ENCODE results near the gene PTDSS2. TPM values are rescaled to one million over a fixed set of nuclear protein-coding genes. Genes with fewer than 3 reads are reported as not detected.

Gene PTDSS2
- total RNA-seq, 1 experiment from 2014 or later: 49.5 TPM

DNA sequence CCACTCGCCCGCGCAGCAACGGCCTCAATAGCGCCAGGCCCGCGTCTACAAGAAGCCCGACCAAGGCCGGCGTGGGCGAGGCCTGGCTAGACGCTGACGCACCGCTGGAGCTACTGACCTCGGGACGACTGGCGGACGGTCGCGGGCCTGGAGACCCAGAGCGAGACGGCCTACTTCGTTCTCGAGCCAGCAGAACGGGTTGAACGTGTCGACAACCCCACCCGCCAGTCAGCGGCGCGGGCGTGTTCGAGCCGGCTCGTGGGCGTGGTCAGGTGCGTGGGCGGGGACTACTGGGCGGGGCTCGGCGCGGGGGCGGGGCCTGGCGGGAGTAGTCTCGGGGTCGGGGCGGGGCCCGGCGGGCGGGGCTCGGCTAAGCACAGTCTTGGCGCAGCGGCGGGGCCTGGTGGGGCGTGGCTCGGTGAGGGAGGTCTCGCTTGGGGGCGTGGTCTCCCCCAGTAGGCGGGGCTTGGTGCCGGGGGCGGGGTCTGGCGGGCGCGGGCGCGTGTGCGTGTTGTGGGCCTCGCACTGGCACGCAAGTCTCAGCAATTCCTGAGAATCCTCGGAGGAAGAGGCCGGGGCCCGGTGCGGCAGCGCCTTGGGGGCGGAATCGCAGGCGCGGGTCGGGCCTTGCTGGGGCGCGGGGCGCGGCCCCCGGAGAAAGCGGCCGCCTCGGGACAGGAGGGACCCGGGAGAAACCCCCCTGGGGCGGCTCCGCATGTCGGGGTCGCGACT lies 57.1 kb downstream of the PTDSS2 start, which contains the start of gene RNH1 (continued):
- TF ChIP-seq ZNF425 (CRISPR knock-in tag; conservative IDR thresholded peaks at IDR 0.05) (no peak), ATF1 (CRISPR knock-in tag; IDR thresholded peaks at IDR 0.05) (0 out of 2 replicates have a peak, but pooled peaks have one; percentile 51), NR1H2 (CRISPR knock-in tag; IDR thresholded peaks at IDR 0.05) (no peak), ELF4 (CRISPR knock-in tag; IDR thresholded peaks at IDR 0.05; ENCODE audit: low read depth) (no peak), KAT7 (CRISPR knock-in tag; IDR thresholded peaks at IDR 0.05; ENCODE audit: borderline replicate concordance) (no peak), JUN (CRISPR knock-in tag; IDR thresholded peaks at IDR 0.05) (no peak), ZNF416 (CRISPR knock-in tag; IDR thresholded peaks at IDR 0.05) (no peak), CREB1 (CRISPR knock-in tag; IDR thresholded peaks at IDR 0.05) (no peak), STAT6 (CRISPR knock-in tag; conservative IDR thresholded peaks at IDR 0.05; ENCODE audit: low read depth) (no peak), MYBL2 (CRISPR knock-in tag; IDR thresholded peaks at IDR 0.05) (0 out of 2 replicates have a peak, but pooled peaks have one; percentile 47), CREM (CRISPR knock-in tag; IDR thresholded peaks at IDR 0.05) (peak; percentile 24; the same call in 1 of the 2 replicates), SP1 (CRISPR knock-in tag; conservative IDR thresholded peaks at IDR 0.05) (peak; percentile 86; the same call in 1 of the 2 replicates)
- TF ChIP-seq, protein P1, sequence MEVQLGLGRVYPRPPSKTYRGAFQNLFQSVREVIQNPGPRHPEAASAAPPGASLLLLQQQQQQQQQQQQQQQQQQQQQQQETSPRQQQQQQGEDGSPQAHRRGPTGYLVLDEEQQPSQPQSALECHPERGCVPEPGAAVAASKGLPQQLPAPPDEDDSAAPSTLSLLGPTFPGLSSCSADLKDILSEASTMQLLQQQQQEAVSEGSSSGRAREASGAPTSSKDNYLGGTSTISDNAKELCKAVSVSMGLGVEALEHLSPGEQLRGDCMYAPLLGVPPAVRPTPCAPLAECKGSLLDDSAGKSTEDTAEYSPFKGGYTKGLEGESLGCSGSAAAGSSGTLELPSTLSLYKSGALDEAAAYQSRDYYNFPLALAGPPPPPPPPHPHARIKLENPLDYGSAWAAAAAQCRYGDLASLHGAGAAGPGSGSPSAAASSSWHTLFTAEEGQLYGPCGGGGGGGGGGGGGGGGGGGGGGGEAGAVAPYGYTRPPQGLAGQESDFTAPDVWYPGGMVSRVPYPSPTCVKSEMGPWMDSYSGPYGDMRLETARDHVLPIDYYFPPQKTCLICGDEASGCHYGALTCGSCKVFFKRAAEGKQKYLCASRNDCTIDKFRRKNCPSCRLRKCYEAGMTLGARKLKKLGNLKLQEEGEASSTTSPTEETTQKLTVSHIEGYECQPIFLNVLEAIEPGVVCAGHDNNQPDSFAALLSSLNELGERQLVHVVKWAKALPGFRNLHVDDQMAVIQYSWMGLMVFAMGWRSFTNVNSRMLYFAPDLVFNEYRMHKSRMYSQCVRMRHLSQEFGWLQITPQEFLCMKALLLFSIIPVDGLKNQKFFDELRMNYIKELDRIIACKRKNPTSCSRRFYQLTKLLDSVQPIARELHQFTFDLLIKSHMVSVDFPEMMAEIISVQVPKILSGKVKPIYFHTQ (CRISPR knock-in tag; IDR thresholded peaks at IDR 0.05): no peak

- H3K4me1 Mint-ChIP-seq: peaks cover 12% of the 10 kb centered on the region
- ATAC-seq (no peak), DNase-seq (ENCODE audit: low spot score) (no peak)
- no peaks in the 10 kb centered on the region; the same call in 1 of the 2 replicates for H3K27me3 Mint-ChIP-seq (ENCODE audit: low read depth)
- H3K4me3 Mint-ChIP-seq: peak overlapping the region; percentile 93
- TF ChIP-seq, protein P2, sequence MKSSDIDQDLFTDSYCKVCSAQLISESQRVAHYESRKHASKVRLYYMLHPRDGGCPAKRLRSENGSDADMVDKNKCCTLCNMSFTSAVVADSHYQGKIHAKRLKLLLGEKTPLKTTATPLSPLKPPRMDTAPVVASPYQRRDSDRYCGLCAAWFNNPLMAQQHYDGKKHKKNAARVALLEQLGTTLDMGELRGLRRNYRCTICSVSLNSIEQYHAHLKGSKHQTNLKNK (CRISPR knock-in tag; IDR thresholded peaks at IDR 0.05): no peak
- TF ChIP-seq OVOL2 (CRISPR knock-in tag; IDR thresholded peaks at IDR 0.05; ENCODE audit: borderline replicate concordance): no peak
- TF ChIP-seq KAT7 (CRISPR knock-in tag; IDR thresholded peaks at IDR 0.05; ENCODE audit: borderline replicate concordance): no peak
- no peak for TF ChIP-seq HMGXB4 (CRISPR knock-in tag; IDR thresholded peaks at IDR 0.05)
- 0 out of 2 replicates have a peak, but pooled peaks have one; percentile 34 for TF ChIP-seq GTF2I (CRISPR knock-in tag; conservative IDR thresholded peaks at IDR 0.05)
- TF ChIP-seq MXD4 (CRISPR knock-in tag; IDR thresholded peaks at IDR 0.05; ENCODE audit: borderline replicate concordance): no peak
- TF ChIP-seq ATF6 (CRISPR knock-in tag; IDR thresholded peaks at IDR 0.05): no peak
- 0 out of 2 replicates have a peak, but pooled peaks have one; percentile 71 for TF ChIP-seq RELA (CRISPR knock-in tag; IDR thresholded peaks at IDR 0.05; ENCODE audit: borderline replicate concordance)
- ChIA-PET CTCF (interaction anchor here (1.0 kb wide), 1 partner anchor 60 kb away, joined by 3 read pairs; no protein-coding TSS in a partner anchor), POLR2A (no interaction called here)
- H3K9me3 Mint-ChIP-seq: no peaks in the 10 kb centered on the region
- H3K36me3 Mint-ChIP-seq: peaks cover 11% of the 10 kb centered on the region; the same call in 1 of the 2 replicates
- H3K27ac Mint-ChIP-seq: no peak overlapping the region
Observed at GRCh38 chr11:507727-508515, 57.8 kb downstream of the PTDSS2 start.
